NCI-H2227 treated with DMSO at 0.1 percent for 48 hours (cell line): ENCODE measurements around the gene METTL2A.
"Not testable (repeated sequence)": the region's sequence is repeated elsewhere in the genome, so short reads cannot be mapped to it uniquely, and the experiment has no call there.

Experiments used
- DNase-seq: peaks from one replicate; lab custom pipeline; 2025; lab: John Stamatoyannopoulos, UW

METTL2A gene

GRCh38 chr17:62471380-62471880 lies 47.7 kb downstream of the METTL2A start:
- DNase-seq = not testable (repeated sequence)

DNA sequence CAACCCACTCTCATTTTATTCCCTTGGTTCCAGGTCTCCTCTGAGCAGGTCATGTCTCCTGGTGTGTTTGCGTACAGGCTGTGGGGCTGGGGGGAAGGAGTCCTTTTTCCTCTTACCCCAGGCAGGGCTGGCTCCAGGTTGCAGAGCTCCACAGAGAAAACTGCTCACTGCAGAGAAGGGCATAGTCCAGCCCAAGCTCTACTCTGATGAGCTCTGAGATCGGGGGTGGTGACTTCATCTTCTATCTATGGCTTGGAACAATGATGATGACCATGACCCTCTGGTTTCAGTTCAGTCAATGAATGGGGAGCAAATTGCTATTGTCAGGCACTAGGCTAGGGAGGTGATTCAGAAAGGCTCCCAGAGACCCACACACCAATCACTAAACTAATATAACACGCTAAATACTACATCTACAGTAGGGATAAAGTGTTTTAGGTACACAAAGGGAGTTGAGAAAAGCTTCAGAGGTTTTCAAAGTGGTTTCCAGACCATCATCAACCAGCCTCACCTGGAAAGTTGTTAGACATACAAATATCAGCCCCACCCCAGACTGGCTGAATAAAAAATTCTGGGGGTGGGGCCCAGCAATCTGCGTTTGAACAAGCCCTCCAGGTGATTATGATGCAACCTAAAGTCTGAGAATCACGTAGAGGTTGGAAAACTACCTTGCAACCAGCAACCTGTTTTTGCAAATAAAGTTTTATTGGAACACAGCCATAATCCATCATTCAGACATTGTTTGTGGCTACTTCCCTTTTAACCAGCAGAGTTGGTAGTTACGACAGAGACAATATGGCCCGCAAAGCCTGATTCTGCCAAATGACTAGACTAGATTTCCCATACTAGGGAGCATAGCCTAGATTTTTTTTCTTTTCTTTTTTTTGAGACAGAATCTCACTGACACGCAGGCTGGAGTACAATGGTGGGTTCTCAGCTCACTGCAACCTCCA lies 49.6 kb downstream of the METTL2A start:
- not testable (repeated sequence) for DNase-seq

DNA sequence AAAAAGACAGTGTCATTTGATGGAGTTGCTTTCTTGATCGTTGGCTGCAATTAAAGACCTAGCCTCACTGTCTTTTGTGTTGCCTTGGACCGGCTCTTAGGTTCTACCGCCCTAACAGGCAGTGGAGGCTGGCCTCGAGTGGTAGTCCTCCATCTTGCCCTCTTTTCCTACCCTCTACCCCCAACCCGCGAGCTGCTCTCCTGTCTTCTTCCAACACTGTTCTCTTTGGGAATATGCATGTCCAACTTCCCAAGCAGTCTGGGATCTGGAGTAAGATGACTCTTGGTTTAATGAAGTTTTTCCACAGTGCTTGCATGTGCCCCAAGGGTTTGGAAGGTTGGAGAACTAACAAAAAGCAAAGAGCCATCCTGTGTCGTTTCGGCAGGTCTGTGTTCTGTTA lies 53.4 kb downstream of the METTL2A start:
- not testable (repeated sequence) for DNase-seq

GRCh38 chr17:62477718-62478408 lies 54.2 kb downstream of the METTL2A start:
- DNase-seq = not testable (repeated sequence)

DNA sequence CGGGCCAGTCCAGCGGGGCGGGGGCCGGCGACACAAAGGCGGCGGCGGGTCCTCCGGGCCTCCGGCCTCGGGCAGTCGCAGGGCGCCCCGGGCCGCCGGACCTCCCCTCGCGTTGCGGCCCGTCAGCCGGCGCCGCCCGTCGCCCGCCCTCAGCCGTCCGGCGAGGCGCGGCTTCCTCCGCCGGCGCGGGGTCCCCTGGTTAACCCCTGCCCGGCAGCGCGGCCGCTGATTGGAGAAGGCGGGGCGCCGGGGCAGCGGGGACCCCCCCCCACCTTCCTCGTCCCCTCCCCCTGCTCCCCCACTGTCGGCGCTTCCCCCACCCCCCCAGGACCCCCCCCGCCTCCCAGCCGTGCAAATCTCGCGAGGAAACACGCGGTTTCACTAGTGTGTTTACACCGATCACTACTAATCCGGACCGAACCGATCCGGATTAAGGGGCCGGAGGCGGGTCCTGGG lies 54.8 kb downstream of the METTL2A start, which contains the start of gene TLK2:
TLK2 (plus strand) TSS at position 402 of the 456 bp plus-strand sequence. CDS start 2,301 bp downstream, outside the sequence.
- DNase-seq = peak; percentile 49

DNA sequence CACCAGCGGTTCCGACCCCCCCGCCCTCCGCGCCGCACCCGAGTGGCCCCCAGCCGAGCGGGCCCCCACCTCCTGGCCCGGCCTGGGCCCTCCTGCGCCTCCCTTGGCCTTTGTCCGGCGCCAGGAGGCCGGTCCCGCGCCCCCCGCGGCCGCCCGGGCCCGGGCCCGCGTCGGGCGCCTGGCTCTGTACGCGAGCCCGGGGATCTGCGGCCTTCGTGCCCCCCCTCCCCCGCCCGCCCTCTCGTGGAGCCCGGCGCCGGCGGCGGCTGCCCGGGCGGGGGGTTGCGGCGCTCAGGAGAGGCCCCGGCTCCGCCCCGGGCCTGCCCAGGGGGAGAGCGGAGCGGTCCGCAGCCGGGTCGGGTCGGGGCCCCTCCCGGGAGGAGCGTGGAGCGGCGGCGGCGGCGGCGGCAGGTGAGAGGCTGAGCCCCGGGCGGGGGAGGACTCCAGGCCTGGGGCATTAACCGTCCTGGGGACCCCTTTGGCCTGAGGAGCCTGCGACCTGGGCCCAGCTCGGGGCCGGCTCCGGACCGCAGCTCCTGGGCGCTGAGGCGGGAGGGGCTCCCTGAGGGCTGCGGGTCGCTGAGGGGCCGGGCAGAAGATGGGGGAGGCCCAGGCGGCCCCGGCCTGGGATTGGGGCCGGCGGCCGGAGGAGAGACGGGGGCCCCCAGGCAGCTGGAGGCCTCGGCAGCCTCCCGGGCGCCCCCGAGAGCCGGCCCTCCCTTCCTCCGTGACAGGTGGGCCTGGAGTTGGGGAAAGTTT lies 55.4 kb downstream of the METTL2A start:
- DNase-seq = not testable (repeated sequence)

GRCh38 chr17:62479639-62480258 lies 56.1 kb downstream of the METTL2A start:
- DNase-seq = not testable (repeated sequence)

- DNase-seq = not testable (repeated sequence)
Observed at GRCh38 chr17:62482553-62482952, 58.9 kb downstream of the METTL2A start.

- DNase-seq = not testable (repeated sequence)
Observed at GRCh38 chr17:62490990-62491389, 67.3 kb downstream of the METTL2A start.

DNA sequence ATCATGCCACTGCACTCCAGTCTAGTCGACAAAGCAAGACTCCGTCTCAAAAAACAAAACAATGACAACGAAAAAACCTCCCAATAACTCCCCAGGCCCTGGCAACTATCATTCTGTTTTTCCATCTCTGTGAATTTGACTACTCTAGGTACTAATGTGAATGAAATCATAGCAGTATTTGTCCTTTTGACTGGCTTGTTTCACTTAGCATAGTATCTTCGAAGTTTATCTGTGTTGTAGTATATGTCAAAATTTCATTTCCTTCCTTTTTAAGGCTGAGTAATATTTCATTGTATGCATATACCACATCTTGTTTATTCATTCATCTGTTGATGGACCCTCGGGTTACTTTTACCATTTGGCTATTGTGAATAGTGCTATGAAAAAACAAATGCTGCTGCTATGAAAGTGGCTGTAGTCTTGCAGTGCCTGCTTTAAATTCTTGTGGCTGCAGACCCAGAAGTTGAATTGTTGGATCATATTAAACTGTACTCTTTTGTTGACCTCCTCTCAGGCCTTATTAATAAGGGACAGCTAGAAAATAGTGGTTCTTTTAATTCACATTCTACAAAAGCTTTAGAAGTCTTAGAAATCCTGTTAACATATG lies 69.5 kb downstream of the METTL2A start:
- not testable (repeated sequence) for DNase-seq

- not testable (repeated sequence) for DNase-seq
Observed at GRCh38 chr17:62494073-62494472, 70.4 kb downstream of the METTL2A start.

- not testable (repeated sequence) for DNase-seq
Observed at GRCh38 chr17:62496344-62496743, 72.6 kb downstream of the METTL2A start.

DNA sequence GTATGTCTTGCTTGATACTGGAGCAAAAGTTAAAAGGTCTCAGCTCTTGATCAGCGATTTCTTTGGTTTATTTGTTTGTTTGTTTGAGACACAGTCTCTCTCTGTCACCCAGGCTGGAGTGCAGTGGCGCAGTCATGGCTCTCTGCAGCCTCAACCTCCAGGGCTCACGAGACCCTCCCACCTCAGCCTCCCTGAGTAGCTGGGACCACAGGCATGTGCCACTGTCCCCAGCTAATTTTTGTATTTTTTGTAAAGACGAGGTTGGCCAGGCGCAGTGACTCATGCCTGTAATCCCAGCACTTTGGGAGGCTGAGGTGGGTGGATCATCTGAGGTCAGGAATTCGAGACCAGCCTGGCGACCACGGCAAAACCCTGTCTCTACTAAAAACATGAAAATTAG lies 75.1 kb downstream of the METTL2A start:
- DNase-seq = not testable (repeated sequence)
